Right lobe of liver (tissue), 6 donors: ENCODE measurements around the gene ANKRD44. TPM values are rescaled to one million over a fixed set of nuclear protein-coding genes. Genes with fewer than 3 reads are reported as not detected.

Experiments used
- ATAC-seq, 4 donors: fragments of 200-7000 bp; cut with Tn5 transposase; one replicate each; pipeline ENCODE4 v1.9.1; 2020; ENCODE audit warnings: mild to moderate bottlenecking in 4 of 4, moderate library complexity in 4 of 4
- DNase-seq, 3 donors: peaks; one replicate each; pipeline ENCODE4 v3.0.0-alpha.2; 2020
- H3K27ac ChIP-seq, 3 donors: fragments of 200-600 bp; one replicate each; pipeline ENCODE4 v1.8.0; 2022
- H3K27me3 ChIP-seq, 2 donors: fragments of 200-600 bp; one replicate each; pipeline ENCODE4 v1.8.0; 2022
- H3K36me3 ChIP-seq, 4 donors: fragments of 200-600 bp; sonication (generic) in 1 of 4; one replicate each; pipeline versions ENCODE4 v1.5.1 to v1.8.0; 2017 to 2022; ENCODE audit warnings: control low read depth in 1 of 4
- H3K4me1 ChIP-seq, 4 donors: fragments of 200-600 bp; sonication (generic) in 1 of 4; one replicate each; pipeline versions ENCODE4 v1.5.1 to v1.8.0; 2017 to 2022; ENCODE audit warnings: control low read depth in 1 of 4
- H3K4me3 ChIP-seq, 3 donors: fragments of 200-600 bp; one replicate each; pipeline ENCODE4 v1.8.0; 2022
- H3K9me3 ChIP-seq, 4 donors: fragments of 200-600 bp; sonication (generic) in 1 of 4; one replicate each; pipeline versions ENCODE4 v1.5.1 to v1.8.0; 2017 to 2022; ENCODE audit warnings: control low read depth in 1 of 4
- POLR2A ChIP-seq: fragments of 450-650 bp; IDR thresholded peaks from one replicate; pipeline ENCODE4 v1.6.1; 2017; ENCODE audit warnings: antibody characterized with exemption, mild to moderate bottlenecking
- WGBS: methylation state at CpG from one replicate; pipeline ENCODE4 v1.1.6; 2018; ENCODE audit warnings: low coverage, low lambda C conversion rate; ENCODE audit not compliant: insufficient coverage; ENCODE audit errors: missing lambda C conversion rate; 5-methylcytosine and 5-hydroxymethylcytosine counted together
- intact Hi-C, 2 donors: fragments of 100-400 bp; cut with DNase I; formaldehyde crosslinking; loops; one replicate each; pipeline versions ENCODE4 v1.11.2 to v1.14.1; 2022
- total RNA-seq, 6 experiments: library from RNA; depleted of rRNA in 2 of 6; stranded (reverse); fragments of >200 nt in 2 of 6; fragmentation: NEBNext Ultra II Directional in 3 of 6; extraction: Animal tissue kit (Norgen Biotek cat#: 25700) in 3 of 6; gene quantifications; one replicate each; pipeline versions ENCODE4 v1.1.0 to v1.2.4, GENCODE V29; 2016 to 2023
- TF ChIP-seq, protein P1 (sequence below), 4 donors: fragments of 200-600 bp in 3 of 4; fragments of 450-650 bp in 1 of 4; IDR thresholded peaks; one replicate each; pipeline versions ENCODE4 v1.5.1 to v1.8.0; 2016 to 2022; ENCODE audit warnings: antibody characterized with exemption in 4 of 4, mild to moderate bottlenecking in 2 of 4
- donor health status: DM: no; HTN: yes; CAD: no.
- donor health status: DM: no; HTN: no; CAD: no.
- donor health status: DM: no; HTN: no; CAD: no.
- donor health status: DM: no; HTN: yes; CAD: no.
- donor health status: DM: no; HTN: yes; CAD: no.

The ANKRD44 gene
- total RNA-seq, 6 experiments from 2014 or later, result 7.9 to 19.5 (median 13.3) TPM

DNA sequence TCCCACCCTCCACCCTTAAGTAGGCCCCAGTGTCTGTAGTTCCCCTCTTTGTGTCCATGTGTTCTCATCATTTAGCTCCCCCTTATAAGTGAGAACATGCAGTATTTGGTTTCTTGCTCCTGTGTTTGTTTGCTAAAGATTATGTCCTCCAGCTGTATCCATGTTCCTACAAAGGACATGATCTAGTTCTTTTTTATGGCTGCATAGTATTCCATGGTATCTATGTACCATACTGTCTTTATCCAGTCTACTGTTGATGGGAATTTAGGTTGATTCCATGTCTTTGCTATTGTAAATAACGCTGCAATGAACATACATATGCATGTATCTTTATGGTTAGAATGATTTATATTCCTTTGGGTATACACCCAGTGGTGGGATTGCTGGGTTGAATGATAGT is 233.9 kb downstream of the ANKRD44 start:
- intact Hi-C loops, result no loop called here
- ATAC-seq, result no peak
- Histone ChIP-seq H3K27ac (no peak overlapping the region), H3K4me1 (peaks cover 0 to 13% (median 0%) of the 10 kb centered on the region in 4 donors), H3K36me3 (peaks cover 0 to 3% (median 0%) of the 10 kb centered on the region in 4 donors), H3K27me3 (no peaks in the 10 kb centered on the region), H3K9me3 (no peaks in the 10 kb centered on the region), H3K4me3 (no peak overlapping the region)
- TF ChIP-seq, protein P1, sequence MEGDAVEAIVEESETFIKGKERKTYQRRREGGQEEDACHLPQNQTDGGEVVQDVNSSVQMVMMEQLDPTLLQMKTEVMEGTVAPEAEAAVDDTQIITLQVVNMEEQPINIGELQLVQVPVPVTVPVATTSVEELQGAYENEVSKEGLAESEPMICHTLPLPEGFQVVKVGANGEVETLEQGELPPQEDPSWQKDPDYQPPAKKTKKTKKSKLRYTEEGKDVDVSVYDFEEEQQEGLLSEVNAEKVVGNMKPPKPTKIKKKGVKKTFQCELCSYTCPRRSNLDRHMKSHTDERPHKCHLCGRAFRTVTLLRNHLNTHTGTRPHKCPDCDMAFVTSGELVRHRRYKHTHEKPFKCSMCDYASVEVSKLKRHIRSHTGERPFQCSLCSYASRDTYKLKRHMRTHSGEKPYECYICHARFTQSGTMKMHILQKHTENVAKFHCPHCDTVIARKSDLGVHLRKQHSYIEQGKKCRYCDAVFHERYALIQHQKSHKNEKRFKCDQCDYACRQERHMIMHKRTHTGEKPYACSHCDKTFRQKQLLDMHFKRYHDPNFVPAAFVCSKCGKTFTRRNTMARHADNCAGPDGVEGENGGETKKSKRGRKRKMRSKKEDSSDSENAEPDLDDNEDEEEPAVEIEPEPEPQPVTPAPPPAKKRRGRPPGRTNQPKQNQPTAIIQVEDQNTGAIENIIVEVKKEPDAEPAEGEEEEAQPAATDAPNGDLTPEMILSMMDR (IDR thresholded peaks at IDR 0.05), result no peak
- no peak for TF ChIP-seq POLR2A
- no peak for DNase-seq
- 0% methylated on average over 1 of the region's 1 CpG for WGBS

- TF ChIP-seq, protein P1 (IDR thresholded peaks at IDR 0.05), result peak; percentile 13 to 35 (median 30)
- no peak for TF ChIP-seq POLR2A
- no peaks in the 10 kb centered on the region for H3K9me3 ChIP-seq
- intact Hi-C loops, result no loop called here
- no peak for ATAC-seq
- H3K4me1 ChIP-seq, result peaks cover 0 to 13% (median 0%) of the 10 kb centered on the region in 4 donors
- peaks cover 0 to 3% (median 0%) of the 10 kb centered on the region in 4 donors for H3K36me3 ChIP-seq
- H3K27ac ChIP-seq, result no peak overlapping the region
- DNase-seq, result no peak
- H3K27me3 ChIP-seq, result no peaks in the 10 kb centered on the region
- WGBS, result 85% methylated on average over 6 of the region's 7 CpGs
- H3K4me3 ChIP-seq, result no peak overlapping the region
These were observed 234.7 kb downstream of the ANKRD44 start for GRCh38 chr2:197075754-197076337.

DNA sequence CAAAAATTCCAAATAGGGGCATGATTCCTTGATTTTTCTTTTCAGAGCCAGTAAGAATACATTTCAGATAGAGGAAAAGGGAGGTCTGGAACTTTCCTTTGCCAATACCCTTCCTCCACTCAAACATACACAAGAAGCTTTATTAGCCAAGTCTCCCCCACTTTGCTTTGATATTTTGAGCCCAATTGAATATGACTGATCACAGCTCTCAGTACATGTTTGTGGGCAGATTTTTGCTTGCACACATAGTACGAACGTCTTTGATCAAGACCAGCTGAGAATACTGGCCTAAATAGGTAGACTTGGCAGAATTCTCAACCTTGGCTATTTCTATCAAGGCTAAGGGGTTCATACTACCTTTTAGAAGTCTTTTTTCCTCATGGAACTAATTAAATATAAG is 235.3 kb downstream of the ANKRD44 start:
- Histone ChIP-seq H3K4me3 (no peak overlapping the region), H3K36me3 (peaks cover 0 to 3% (median 0%) of the 10 kb centered on the region in 4 donors), H3K27ac (no peak overlapping the region), H3K9me3 (no peaks in the 10 kb centered on the region), H3K4me1 (peaks cover 0 to 13% (median 0%) of the 10 kb centered on the region in 4 donors), H3K27me3 (no peaks in the 10 kb centered on the region)
- DNase-seq (no peak), ATAC-seq (no peak)
- 79% methylated on average over 2 of the region's 2 CpGs for WGBS
- intact Hi-C loops, result no loop called here
- TF ChIP-seq, protein P1 (IDR thresholded peaks at IDR 0.05), result no peak
- TF ChIP-seq POLR2A, result no peak

DNA sequence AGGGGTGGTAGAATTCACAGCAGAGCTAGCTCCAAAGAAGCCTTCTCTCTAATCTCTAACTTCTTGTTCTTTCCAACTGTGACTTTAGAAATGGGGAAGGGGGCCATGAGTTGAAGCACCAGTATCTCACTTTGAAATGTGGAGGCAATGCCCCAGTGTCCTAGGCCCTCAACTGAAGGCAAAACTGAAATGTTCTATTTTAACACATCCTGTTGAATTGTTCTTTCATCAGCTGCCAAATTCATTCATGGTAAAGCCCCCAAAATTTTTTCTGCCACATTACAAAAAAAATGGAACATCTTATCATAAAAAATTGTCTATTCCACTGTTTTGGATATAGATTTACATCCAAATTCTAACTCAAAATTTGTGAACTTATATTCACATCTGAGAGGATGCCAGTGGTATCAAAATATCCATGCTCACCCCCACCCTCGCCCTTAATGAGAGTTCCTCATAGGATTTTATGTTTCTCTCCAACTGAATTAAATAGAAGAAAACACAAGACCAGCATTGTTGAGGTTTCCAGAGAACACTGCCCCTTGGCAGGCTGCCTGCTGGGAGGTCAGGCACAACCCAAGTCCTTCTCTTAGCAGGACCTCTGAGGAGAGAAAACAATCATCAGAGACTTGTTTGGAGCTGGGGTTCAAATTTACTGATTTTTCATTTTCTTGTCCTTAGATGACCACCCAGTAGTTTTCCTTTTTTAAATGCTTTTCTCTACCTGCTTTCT is 236.7 kb downstream of the ANKRD44 start:
- H3K9me3 ChIP-seq, result no peaks in the 10 kb centered on the region
- peak overlapping the region in 1 of 3 donors; percentile 70 for H3K27ac ChIP-seq
- H3K4me1 ChIP-seq, result peaks cover 0 to 13% (median 0%) of the 10 kb centered on the region in 4 donors
- WGBS, result 55% methylated on average over 1 of the region's 1 CpG
- ATAC-seq (peak; percentile 43 to 77 (median 51)), DNase-seq (peak; percentile 36 to 76 (median 64))
- TF ChIP-seq, protein P1 (IDR thresholded peaks at IDR 0.05), result no peak
- TF ChIP-seq POLR2A, result no peak
- intact Hi-C loops, result no loop called here
- no peaks in the 10 kb centered on the region for H3K27me3 ChIP-seq
- no peak overlapping the region for H3K4me3 ChIP-seq
- H3K36me3 ChIP-seq, result peaks cover 0 to 3% (median 0%) of the 10 kb centered on the region in 4 donors
